Hepatocyte (in vitro differentiated cells): ENCODE measurements around the gene ZDHHC14.

Experiments
- CTCF ChIP-seq: fragments of 200-600 bp; sonication (generic); IDR thresholded peaks from 2 replicates; pipeline ENCODE4 v1.5.1; 2016; ENCODE audit warnings: antibody characterized with exemption, mild to moderate bottlenecking; ENCODE audit not compliant: poor library complexity
- EZH2 ChIP-seq: fragments of 200-600 bp; sonication (generic); IDR thresholded peaks from 2 replicates; pipeline ENCODE4 v1.6.1; 2016; ENCODE audit warnings: antibody characterized with exemption, mild to moderate bottlenecking, borderline replicate concordance

GRCh38 chr6:157647261-157647915 lies 266.4 kb downstream of the ZDHHC14 start:
- TF ChIP-seq CTCF (no peak), EZH2 (no peak)
